GM12874 (cell line): Measurements from ENCODE around the gene AQP5.

Source experiments
- TF ChIP-seq, protein P1 (sequence below): IDR thresholded peaks from 2 replicates; pipeline ENCODE4 v1.5.1; 2011; ENCODE audit warnings: low read depth, mild to moderate bottlenecking, control low read depth, low read length, moderate library complexity; ENCODE audit not compliant: insufficient read depth

AQP5 gene

DNA sequence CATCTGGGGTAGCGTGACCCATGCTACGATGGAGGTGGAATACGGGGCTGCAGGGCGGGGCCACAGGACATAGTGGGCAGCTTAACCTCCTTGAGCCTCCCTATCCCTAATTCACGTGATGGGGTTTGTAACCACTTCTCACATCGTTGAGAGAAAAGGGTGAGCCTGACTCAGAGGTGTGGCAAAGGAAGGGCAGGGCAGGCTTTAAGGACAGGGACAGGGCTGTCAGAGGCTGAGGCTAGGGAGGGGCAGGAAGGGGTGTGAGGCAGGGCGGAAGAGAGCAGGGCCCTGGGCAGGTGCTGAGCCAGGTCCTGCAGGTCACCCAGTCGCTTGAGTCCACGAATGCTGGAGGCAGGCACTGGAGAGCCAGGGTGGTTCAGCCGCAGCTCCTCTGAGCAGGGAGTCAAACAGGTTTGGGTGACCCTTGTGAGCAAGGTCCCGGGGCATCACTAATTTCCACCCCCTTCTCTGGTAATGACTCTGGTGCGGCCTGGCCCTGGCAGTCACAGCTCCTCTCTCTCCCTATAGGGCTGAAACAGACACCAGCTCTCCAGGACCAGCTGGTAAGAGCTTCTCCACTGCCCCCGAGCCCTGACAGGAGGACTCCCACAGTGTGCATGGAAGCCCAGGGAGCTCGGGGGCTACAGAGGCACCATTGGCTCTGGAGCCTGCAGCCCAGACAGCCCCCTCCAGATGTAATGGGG lies 18.6 kb upstream of the AQP5 start:
- TF ChIP-seq, protein P1, sequence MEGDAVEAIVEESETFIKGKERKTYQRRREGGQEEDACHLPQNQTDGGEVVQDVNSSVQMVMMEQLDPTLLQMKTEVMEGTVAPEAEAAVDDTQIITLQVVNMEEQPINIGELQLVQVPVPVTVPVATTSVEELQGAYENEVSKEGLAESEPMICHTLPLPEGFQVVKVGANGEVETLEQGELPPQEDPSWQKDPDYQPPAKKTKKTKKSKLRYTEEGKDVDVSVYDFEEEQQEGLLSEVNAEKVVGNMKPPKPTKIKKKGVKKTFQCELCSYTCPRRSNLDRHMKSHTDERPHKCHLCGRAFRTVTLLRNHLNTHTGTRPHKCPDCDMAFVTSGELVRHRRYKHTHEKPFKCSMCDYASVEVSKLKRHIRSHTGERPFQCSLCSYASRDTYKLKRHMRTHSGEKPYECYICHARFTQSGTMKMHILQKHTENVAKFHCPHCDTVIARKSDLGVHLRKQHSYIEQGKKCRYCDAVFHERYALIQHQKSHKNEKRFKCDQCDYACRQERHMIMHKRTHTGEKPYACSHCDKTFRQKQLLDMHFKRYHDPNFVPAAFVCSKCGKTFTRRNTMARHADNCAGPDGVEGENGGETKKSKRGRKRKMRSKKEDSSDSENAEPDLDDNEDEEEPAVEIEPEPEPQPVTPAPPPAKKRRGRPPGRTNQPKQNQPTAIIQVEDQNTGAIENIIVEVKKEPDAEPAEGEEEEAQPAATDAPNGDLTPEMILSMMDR = no peak

DNA sequence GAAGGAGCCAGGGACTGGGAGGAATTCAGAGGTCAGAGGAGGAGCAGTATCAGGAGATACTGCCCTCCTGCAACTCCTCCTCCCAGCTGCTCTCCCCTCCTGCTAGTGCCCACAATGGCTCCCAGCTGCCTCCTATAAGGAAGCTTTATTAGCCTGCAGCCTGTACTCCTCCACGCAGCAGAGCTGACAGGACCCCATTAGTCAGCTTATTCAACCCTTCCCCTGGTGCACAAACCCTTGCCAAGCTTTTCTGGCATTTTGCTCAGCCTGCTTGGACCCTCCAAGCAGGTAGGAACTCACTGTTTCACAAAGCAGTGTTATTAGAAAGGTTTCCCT lies 18.1 kb upstream of the AQP5 start:
- TF ChIP-seq, protein P1 = no peak

DNA sequence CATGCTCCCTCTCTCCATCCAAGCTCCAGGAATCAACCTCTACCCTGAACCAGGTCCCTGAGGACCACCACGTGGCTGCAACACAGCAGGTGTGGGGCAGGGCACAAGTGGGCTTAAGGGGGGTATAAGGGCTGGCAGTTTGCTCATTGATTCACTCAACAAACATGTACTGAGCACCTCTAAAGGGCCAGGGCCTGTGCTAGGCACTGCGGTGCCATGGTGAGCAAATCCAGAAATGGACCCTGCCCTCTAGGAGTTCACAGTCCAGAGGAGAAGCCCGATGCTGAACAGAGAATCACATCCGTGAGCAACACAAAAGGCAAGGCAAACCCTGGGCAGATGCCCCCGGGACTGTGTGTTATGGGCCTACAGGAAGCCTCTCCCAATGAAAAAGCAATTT lies 17.6 kb upstream of the AQP5 start:
- TF ChIP-seq, protein P1 = no peak

DNA sequence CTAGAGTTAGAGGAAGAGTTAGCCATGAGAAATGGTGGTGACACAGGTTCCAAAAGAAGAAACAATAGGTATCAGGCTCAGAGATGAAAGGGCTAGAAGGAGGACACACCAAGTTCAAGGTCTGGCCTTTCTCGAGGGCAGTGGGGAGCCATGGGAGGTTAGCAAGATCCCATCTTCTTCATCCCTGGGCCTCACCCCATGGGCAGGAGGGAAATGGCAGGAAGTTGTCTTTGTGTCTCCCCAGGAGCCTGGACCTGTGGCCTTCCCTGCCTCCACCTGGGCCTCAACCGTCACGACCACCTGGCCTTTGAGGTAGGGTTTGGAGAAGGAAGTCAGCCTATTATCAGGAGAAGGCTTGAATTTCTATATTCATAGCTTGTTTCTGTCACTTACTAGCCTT lies 17.0 kb upstream of the AQP5 start:
- TF ChIP-seq, protein P1 = no peak

DNA sequence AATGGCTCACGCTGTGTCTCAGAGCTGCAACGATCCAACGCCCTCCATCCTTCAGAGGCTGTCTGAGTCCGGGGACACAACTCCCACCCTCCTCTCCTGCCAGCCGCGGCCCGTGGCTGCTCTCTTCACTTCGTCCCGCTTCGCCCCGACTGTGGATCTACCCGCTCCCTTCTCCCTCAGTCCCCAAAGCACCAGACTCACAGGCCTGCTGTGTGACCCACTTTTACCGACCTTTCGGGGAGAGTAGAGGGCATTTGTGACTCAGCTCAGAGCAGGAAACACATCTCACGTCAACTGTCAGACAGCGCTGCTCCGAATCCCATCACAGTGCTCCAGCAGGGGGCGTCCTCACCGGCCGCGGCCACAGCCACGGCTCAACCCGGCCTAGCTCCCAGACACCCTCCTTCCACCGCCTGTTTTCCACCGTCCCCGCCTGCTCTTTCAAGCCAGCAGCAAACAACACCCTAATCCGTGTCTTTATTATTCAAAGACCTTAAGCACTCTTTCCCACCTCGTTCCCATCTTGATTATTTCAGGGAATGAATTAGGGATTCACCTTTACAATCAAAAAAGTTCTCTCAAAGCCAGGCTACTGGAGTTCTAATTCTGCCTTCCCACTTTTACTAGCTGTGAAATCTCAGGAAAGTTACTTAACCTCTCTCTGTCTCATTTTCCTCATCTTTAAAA lies 16.1 kb upstream of the AQP5 start:
- TF ChIP-seq, protein P1 = peak; percentile 98

DNA sequence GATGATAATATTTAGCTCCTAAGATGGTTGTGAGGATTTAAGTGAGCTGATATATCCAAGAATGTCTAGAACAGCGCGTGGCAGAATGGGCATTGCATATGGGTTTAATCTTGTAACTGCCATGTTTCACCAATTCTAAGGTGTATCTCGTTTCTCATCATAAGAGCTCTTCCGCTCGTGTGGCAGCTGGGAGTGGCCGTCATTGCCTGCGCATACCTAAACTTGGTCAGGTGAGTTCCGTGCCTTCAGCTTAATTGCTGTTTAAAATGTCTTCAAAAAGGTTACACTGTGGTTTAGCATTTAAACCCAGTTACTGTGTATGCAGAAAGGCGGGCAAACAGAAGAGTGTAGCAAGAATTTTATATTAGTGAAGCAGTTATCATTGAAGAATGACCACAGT lies 15.6 kb upstream of the AQP5 start:
- TF ChIP-seq, protein P1 = no peak

DNA sequence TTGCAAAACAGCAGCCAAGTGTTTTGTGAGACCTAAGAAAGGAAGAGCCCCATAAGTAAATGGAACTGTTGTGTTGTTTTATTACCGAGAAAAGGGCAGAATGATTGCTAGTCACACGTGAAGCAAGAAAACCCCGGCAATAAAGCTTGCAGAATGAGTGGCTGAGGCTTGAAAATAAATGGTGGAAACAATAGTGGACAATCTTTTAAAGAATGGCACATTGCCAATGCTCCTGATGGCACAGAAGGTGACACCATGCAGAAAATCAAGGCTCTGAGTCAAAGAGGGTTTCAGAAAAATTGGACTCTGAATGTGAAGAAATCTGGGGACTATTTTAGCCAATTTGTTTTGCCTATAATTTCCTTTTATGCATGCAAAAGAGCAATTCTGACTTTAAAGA lies 15.2 kb upstream of the AQP5 start:
- TF ChIP-seq, protein P1 = no peak
